Measurements from ENCODE around the gene PACRG.

DNA sequence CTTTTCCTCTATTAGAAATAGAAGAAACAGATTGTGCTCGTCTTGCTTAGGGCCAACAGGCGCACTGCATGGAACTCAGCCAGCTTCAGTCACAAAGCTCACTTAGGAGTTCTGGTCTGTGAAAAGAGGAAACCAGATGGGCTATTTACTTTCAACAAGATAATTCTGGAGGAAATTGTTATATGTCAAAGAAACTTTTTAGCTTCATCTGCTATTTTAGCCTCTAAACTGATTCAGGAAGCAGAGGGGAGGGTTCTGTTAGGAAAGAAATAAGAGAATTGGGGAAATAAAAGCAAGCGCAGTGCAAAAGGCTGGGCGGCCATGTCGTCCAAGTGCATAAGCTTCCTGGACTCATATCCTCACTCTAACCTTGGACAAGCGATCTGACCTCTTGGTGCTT lies 21.5 kb upstream of the PACRG start:
- TF ChIP-seq ZFP82 (CRISPR knock-in tag; IDR thresholded peaks at IDR 0.05; ENCODE audit: borderline replicate concordance), result no peak
- TF ChIP-seq TP53 (CRISPR knock-in tag; conservative IDR thresholded peaks at IDR 0.05), result no peak
- no peak for TF ChIP-seq EP300 (IDR thresholded peaks at IDR 0.05; ENCODE audit: low read depth in 2 of 2, low read length in 2 of 2)
- no peak for TF ChIP-seq EP300 (CRISPR knock-in tag; IDR thresholded peaks at IDR 0.05; ENCODE audit: borderline replicate concordance)
